Mucosa of stomach (tissue), 1 donor: ENCODE results near the gene SELENON.

ENCODE experiments used
- H3K27me3 ChIP-seq: one replicate; pipeline ENCODE4 v1.7.0; 2013; ENCODE audit warnings: mild to moderate bottlenecking, low read length; ENCODE audit not compliant: control insufficient read depth, insufficient read depth
- H3K36me3 ChIP-seq: one replicate; pipeline ENCODE4 v1.7.0; 2013; ENCODE audit warnings: low read length; ENCODE audit not compliant: control insufficient read depth, insufficient read depth
- H3K4me1 ChIP-seq: one replicate; pipeline ENCODE4 v1.7.0; 2013; ENCODE audit warnings: mild to moderate bottlenecking, low read length; ENCODE audit not compliant: control insufficient read depth, insufficient read depth
- H3K4me3 ChIP-seq: one replicate; pipeline ENCODE4 v1.7.0; 2013; ENCODE audit warnings: low read length
- H3K9ac ChIP-seq: one replicate; pipeline ENCODE4 v1.7.0; 2013; ENCODE audit warnings: mild to moderate bottlenecking, low read length, moderate library complexity
- H3K9me3 ChIP-seq: one replicate; pipeline ENCODE4 v1.7.0; 2013; ENCODE audit warnings: mild to moderate bottlenecking, low read length, moderate library complexity; ENCODE audit not compliant: control insufficient read depth
- donor health status: Pancreatic carcinoma.

Gene SELENON

DNA sequence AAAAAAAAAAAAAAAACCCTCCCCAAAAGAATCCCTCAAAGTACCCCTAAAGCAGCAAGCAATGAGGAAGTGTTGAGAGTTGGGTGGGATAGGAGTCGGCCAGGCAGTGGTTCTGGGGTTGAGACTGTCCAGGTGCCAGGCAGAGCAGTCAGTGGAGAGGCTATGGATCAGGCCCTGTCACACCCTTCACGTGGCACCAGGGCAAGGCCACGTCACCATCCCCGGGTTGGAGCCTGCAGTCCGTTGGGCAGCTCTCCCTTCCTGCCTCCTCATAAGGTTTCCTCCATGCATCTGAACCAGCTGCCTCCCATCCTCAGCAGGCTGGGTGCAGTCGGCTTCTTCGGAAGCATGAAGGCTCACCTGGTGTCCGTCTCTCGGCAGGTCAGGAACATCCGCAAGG is 36.5 kb upstream of the SELENON start:
- Histone ChIP-seq H3K36me3 (no peaks in the 10 kb centered on the region), H3K9me3 (no peaks in the 10 kb centered on the region), H3K4me1 (peaks cover 7% of the 10 kb centered on the region), H3K4me3 (no peak overlapping the region), H3K9ac (no peak overlapping the region), H3K27me3 (no peaks in the 10 kb centered on the region)

DNA sequence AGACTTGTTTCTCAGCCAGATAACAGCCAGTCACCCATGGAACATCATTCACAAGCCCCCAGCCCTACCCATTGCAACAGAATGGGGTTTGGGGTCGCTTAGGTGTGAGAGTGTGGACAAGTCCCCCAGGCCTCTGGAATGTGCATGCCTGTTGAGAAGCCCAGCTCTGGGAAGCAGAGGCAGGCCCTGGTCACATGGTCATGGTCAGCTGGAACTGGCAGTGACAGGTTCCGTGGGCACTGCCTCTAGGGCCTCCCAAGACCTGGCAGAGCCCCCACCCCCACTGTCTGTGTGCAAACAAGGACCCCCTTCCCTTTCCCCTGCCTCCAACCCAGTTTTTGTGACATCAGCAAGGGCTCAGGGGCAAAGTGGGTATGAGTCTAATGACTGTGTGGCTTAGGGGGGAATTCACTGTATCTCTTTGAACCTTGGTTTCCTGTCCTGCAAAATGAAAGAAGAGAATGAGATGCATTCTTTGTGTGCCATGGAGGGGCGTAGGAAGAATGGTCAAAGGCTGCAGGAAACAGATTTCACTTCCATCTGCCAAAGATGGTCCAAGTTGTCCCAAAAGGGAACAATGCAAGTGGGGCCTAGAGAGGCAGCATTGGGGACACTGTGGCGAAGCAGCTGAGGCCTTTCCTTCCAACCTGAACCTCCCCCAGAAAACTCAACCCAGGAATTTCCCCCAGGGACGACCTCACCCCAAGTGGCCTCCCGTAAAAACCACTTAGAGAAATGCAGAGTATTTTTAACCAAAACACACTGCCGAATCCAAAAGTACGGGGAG is 34.7 kb upstream of the SELENON start:
- Histone ChIP-seq H3K36me3 (no peaks in the 10 kb centered on the region), H3K27me3 (no peaks in the 10 kb centered on the region), H3K9me3 (no peaks in the 10 kb centered on the region), H3K4me3 (no peak overlapping the region), H3K4me1 (peaks cover 8% of the 10 kb centered on the region), H3K9ac (no peak overlapping the region)

GRCh38 chr1:25765923-25766589 is 33.9 kb upstream of the SELENON start:
- H3K36me3 ChIP-seq: no peaks in the 10 kb centered on the region
- no peaks in the 10 kb centered on the region for H3K27me3 ChIP-seq
- no peak overlapping the region for H3K9ac ChIP-seq
- no peak overlapping the region for H3K4me3 ChIP-seq
- H3K4me1 ChIP-seq: peaks cover 16% of the 10 kb centered on the region
- H3K9me3 ChIP-seq: no peaks in the 10 kb centered on the region

- no peaks in the 10 kb centered on the region for H3K27me3 ChIP-seq
- H3K36me3 ChIP-seq: no peaks in the 10 kb centered on the region
- H3K4me3 ChIP-seq: no peak overlapping the region
- H3K9ac ChIP-seq: no peak overlapping the region
- H3K4me1 ChIP-seq: peaks cover 24% of the 10 kb centered on the region
- H3K9me3 ChIP-seq: no peaks in the 10 kb centered on the region
Measured at GRCh38 chr1:25766721-25767436, 33.1 kb upstream of the SELENON start.

GRCh38 chr1:25767437-25767770 is 32.6 kb upstream of the SELENON start:
- peaks cover 29% of the 10 kb centered on the region for H3K4me1 ChIP-seq
- H3K27me3 ChIP-seq: no peaks in the 10 kb centered on the region
- no peaks in the 10 kb centered on the region for H3K9me3 ChIP-seq
- no peak overlapping the region for H3K4me3 ChIP-seq
- H3K9ac ChIP-seq: no peak overlapping the region
- no peaks in the 10 kb centered on the region for H3K36me3 ChIP-seq

- H3K4me3 ChIP-seq: no peak overlapping the region
- H3K36me3 ChIP-seq: no peaks in the 10 kb centered on the region
- H3K9ac ChIP-seq: no peak overlapping the region
- H3K27me3 ChIP-seq: no peaks in the 10 kb centered on the region
- no peaks in the 10 kb centered on the region for H3K9me3 ChIP-seq
- peaks cover 45% of the 10 kb centered on the region for H3K4me1 ChIP-seq
Measured at GRCh38 chr1:25768999-25769398, 31.0 kb upstream of the SELENON start.

- no peak overlapping the region for H3K9ac ChIP-seq
- peaks cover 53% of the 10 kb centered on the region for H3K4me1 ChIP-seq
- H3K4me3 ChIP-seq: no peak overlapping the region
- H3K9me3 ChIP-seq: no peaks in the 10 kb centered on the region
- no peaks in the 10 kb centered on the region for H3K27me3 ChIP-seq
- no peaks in the 10 kb centered on the region for H3K36me3 ChIP-seq
Measured at GRCh38 chr1:25769625-25770383, 30.2 kb upstream of the SELENON start.

DNA sequence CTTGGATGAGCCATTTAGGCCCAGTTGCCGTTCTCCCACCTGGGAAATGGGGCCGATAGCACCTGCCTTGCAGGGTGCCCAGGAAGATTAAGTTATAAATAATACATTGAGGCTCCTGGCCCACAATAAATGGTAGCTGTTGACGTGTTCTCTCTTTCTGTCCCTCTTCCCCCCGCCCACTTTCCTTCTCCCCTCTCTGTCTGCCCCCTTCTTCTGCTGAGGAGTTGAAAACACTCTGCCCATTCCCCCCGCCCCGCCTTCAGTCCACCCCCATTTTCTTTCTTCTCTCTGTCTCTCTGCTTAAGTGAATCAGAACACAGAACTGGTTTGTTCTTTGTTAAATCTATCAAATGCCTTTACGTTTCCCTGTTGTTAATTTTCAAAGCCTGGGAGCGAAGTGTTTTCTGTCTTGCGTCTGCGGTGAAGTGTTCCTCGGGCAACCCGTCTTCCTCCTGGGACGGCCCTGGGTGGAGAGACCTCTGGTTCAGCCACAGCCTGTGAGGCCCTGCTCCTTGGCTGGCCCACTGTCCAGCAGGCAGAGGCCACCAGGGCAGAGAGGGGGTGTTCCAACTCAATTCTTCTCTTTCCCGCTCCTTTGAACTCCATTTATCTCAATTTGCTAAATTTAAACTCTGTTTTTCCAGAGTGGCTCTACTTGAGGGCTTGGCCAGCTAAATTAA is 29.3 kb upstream of the SELENON start:
- Histone ChIP-seq H3K4me1 (peaks cover 62% of the 10 kb centered on the region), H3K9me3 (no peaks in the 10 kb centered on the region), H3K9ac (no peak overlapping the region), H3K36me3 (no peaks in the 10 kb centered on the region), H3K4me3 (no peak overlapping the region), H3K27me3 (no peaks in the 10 kb centered on the region)

- Histone ChIP-seq H3K9me3 (no peaks in the 10 kb centered on the region), H3K36me3 (no peaks in the 10 kb centered on the region), H3K9ac (no peak overlapping the region), H3K4me3 (no peak overlapping the region), H3K4me1 (peaks cover 64% of the 10 kb centered on the region), H3K27me3 (no peaks in the 10 kb centered on the region)
Measured at GRCh38 chr1:25771221-25772114, 28.5 kb upstream of the SELENON start.

DNA sequence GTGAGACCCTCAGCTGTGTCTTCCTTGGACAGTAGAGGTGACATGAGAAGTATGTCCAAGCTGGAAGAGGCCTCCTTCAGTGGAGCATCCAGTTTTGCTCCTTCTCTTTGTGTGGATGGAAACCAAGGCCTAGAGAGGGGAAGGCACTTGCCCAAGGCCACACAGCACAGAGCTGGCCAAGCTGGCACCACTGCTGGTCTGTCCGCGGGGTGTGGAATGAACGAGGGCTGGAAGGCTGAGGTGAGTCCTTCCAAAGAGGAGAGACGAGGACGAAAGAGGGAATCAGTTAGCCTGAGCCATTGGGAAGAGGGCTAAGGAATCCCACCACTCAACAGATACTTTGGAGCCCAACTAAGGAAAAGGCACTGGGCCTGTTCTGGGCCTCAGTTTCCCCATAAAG is 27.8 kb upstream of the SELENON start:
- Histone ChIP-seq H3K9ac (no peak overlapping the region), H3K27me3 (no peaks in the 10 kb centered on the region), H3K4me3 (no peak overlapping the region)

More for the DNA sequence above, 27.8 kb upstream of the SELENON start:
- no peaks in the 10 kb centered on the region for H3K36me3 ChIP-seq
- H3K9me3 ChIP-seq: no peaks in the 10 kb centered on the region
- H3K4me1 ChIP-seq: peaks cover 59% of the 10 kb centered on the region
